H1 (cell line): ENCODE measurements around the gene GRK5. TPM values are rescaled to one million over a fixed set of nuclear protein-coding genes. Genes with fewer than 3 reads are reported as not detected.

Experiments
- CTCF ChIA-PET: fragments of 300-600 bp; sonication (Branson Sonifier 250); formaldehyde crosslinking; loops from one replicate; lab custom pipeline; 2021; ENCODE audit not compliant: partially characterized antibody; lab: Charles Lee
- POLR2A ChIA-PET: fragments of 300-600 bp; sonication (Branson Sonifier 250); formaldehyde crosslinking; loops from one replicate; lab custom pipeline; 2021; ENCODE audit warnings: inconsistent platforms; ENCODE audit not compliant: partially characterized antibody; lab: Charles Lee
- DNase-seq, 2 experiments: peaks; one replicate each; pipeline versions ENCODE4 v3.0.0 to v3.0.0-alpha.2; 2010 to 2022; ENCODE audit warnings: low spot score in 2 of 2, low read depth in 1 of 2, mixed read lengths in 1 of 2
- FAIRE-seq: peaks from 2 replicates; lab custom pipeline; 2011; peaks lifted over from hg19 to GRCh38; lab: Jason Lieb, UNC
- H2AFZ ChIP-seq: 2 replicates; pipeline ENCODE4 v1.8.1; 2012; ENCODE audit warnings: low read length, inconsistent platforms
- H2AK5ac ChIP-seq: 2 replicates; pipeline ENCODE4 v1.6.1; 2013; ENCODE audit warnings: low read depth, low read length
- H2BK120ac ChIP-seq: replicated peaks from 2 replicates; pipeline ENCODE3; 2013; ENCODE audit warnings: low read depth, low read length, inconsistent platforms
- H2BK12ac ChIP-seq: 2 replicates; pipeline ENCODE4 v1.6.1; 2013; ENCODE audit warnings: low read depth, low read length
- H2BK15ac ChIP-seq: 2 replicates; pipeline ENCODE4 v1.6.1; 2013; ENCODE audit warnings: low read length
- H2BK20ac ChIP-seq: 2 replicates; pipeline ENCODE4 v1.6.1; 2013; ENCODE audit warnings: low read length
- H2BK5ac ChIP-seq: 2 replicates; pipeline ENCODE4 v1.6.1; 2013; ENCODE audit warnings: low read depth, low read length
- H3K14ac ChIP-seq: 2 replicates; pipeline ENCODE4 v1.6.1; 2013; ENCODE audit warnings: inconsistent platforms; ENCODE audit not compliant: insufficient read length
- H3K18ac ChIP-seq: 2 replicates; pipeline ENCODE4 v1.6.1; 2013; ENCODE audit warnings: low read length; ENCODE audit errors: extremely low read depth
- H3K23ac ChIP-seq: 2 replicates; pipeline ENCODE4 v1.6.1; 2013; ENCODE audit warnings: inconsistent platforms; ENCODE audit not compliant: insufficient read length
- H3K23me2 ChIP-seq: 2 replicates; pipeline ENCODE4 v1.6.1; 2013; ENCODE audit warnings: low read depth, low read length
- H3K27ac ChIP-seq: 2 replicates; pipeline ENCODE4 v1.6.1; 2011; ENCODE audit warnings: low read depth, low read length, inconsistent platforms
- H3K27me3 ChIP-seq, 4 experiments: replicated peaks in 1 of 4; 1 replicate in 1 of 4; 2 replicates in 3 of 4; pipeline versions ENCODE4 v1.6.1 to v1.8.1; 2011 to 2013; ENCODE audit warnings: low read length in 3 of 4, mild to moderate bottlenecking in 3 of 4, inconsistent platforms in 2 of 4, mixed read lengths in 2 of 4, moderate library complexity in 1 of 4; ENCODE audit not compliant: control insufficient read depth in 3 of 4, insufficient read depth in 3 of 4; ENCODE audit errors: extremely low read depth in 1 of 4
- H3K36me3 ChIP-seq, 4 experiments: 2 replicates each; pipeline versions ENCODE4 v1.6.1 to v1.8.1; 2011 to 2013; ENCODE audit warnings: mild to moderate bottlenecking in 4 of 4, low read length in 3 of 4, moderate library complexity in 2 of 4, control low read depth in 1 of 4, inconsistent platforms in 1 of 4; ENCODE audit not compliant: insufficient read depth in 4 of 4, control insufficient read depth in 2 of 4
- H3K4ac ChIP-seq: replicated peaks from 2 replicates; pipeline ENCODE3; 2013; ENCODE audit warnings: low read length, low read depth, mixed read lengths, inconsistent platforms; ENCODE audit not compliant: insufficient read length
- H3K4me1 ChIP-seq, 4 experiments: replicated peaks in 1 of 4; 1 replicate in 1 of 4; 2 replicates in 3 of 4; pipeline versions ENCODE4 v1.6.1 to v1.8.1; 2011 to 2013; ENCODE audit warnings: low read length in 3 of 4, inconsistent platforms in 2 of 4, mixed read lengths in 1 of 4; ENCODE audit not compliant: insufficient read depth in 4 of 4, control insufficient read depth in 3 of 4
- H3K4me2 ChIP-seq, 2 experiments: 2 replicates each; pipeline versions ENCODE4 v1.6.1 to v1.8.1; 2011 to 2013; ENCODE audit warnings: low read depth in 2 of 2, low read length in 2 of 2, control low read depth in 1 of 2, inconsistent platforms in 1 of 2, mild to moderate bottlenecking in 1 of 2; ENCODE audit not compliant: insufficient read depth in 1 of 2
- H3K4me3 ChIP-seq, 4 experiments: fragments of 200-600, 300-600 bp in 1 of 4; sonication (generic), shearing (Covaris generic), sonication (Bioruptor Twin) in 1 of 4; 2 replicates each; pipeline versions ENCODE4 v1.5.1 to v1.8.1; 2011 to 2016; ENCODE audit warnings: low read length in 4 of 4, low read depth in 3 of 4, control low read depth in 2 of 4, inconsistent platforms in 2 of 4, mild to moderate bottlenecking in 2 of 4, mixed read lengths in 1 of 4, moderate library complexity in 1 of 4; ENCODE audit not compliant: insufficient read depth in 2 of 4; ENCODE audit errors: extremely low read depth in 1 of 4
- H3K56ac ChIP-seq: replicated peaks from 2 replicates; pipeline ENCODE3; 2013; ENCODE audit warnings: low read depth, mild to moderate bottlenecking, mixed read lengths, low read length, inconsistent platforms; ENCODE audit not compliant: insufficient read length
- H3K79me1 ChIP-seq: 2 replicates; pipeline ENCODE4 v1.6.1; 2013; ENCODE audit warnings: low read depth, low read length, control low read depth
- H3K79me2 ChIP-seq, 2 experiments: 2 replicates each; pipeline versions ENCODE4 v1.6.1 to v1.8.1; 2012 to 2013; ENCODE audit warnings: low read length in 2 of 2, mild to moderate bottlenecking in 2 of 2, inconsistent platforms in 1 of 2; ENCODE audit not compliant: insufficient read depth in 2 of 2, control insufficient read depth in 1 of 2
- H3K9ac ChIP-seq, 4 experiments: replicated peaks in 1 of 4; 1 replicate in 1 of 4; 2 replicates in 3 of 4; pipeline versions ENCODE4 v1.6.1 to v1.8.1; 2011 to 2013; ENCODE audit warnings: low read depth in 3 of 4, low read length in 3 of 4, control low read depth in 2 of 4, mild to moderate bottlenecking in 2 of 4, moderate library complexity in 2 of 4, inconsistent platforms in 1 of 4; ENCODE audit errors: extremely low read depth in 1 of 4
- H3K9me3 ChIP-seq, 2 experiments: 2 replicates each; pipeline versions ENCODE4 v1.6.1 to v1.8.1; 2012 to 2013; ENCODE audit warnings: mild to moderate bottlenecking in 2 of 2, moderate library complexity in 2 of 2, control low read depth in 1 of 2, inconsistent platforms in 1 of 2, low read depth in 1 of 2, low read length in 1 of 2, mixed read lengths in 1 of 2; ENCODE audit not compliant: insufficient read depth in 2 of 2
- H4K20me1 ChIP-seq, 2 experiments: replicated peaks in 1 of 2; 2 replicates each; pipeline versions ENCODE3 to v1.8.1; 2011 to 2013; ENCODE audit warnings: inconsistent platforms in 2 of 2, low read length in 2 of 2, mild to moderate bottlenecking in 1 of 2; ENCODE audit not compliant: insufficient read depth in 2 of 2, control insufficient read depth in 1 of 2
- H4K5ac ChIP-seq: 2 replicates; pipeline ENCODE4 v1.6.1; 2013; ENCODE audit warnings: low read length, low read depth, mixed read lengths, inconsistent platforms; ENCODE audit not compliant: insufficient read length
- H4K8ac ChIP-seq: 2 replicates; pipeline ENCODE4 v1.8.0; 2013; ENCODE audit warnings: mild to moderate bottlenecking, moderate library complexity, low read length, inconsistent platforms; ENCODE audit not compliant: insufficient read depth; ENCODE audit errors: extremely low read depth
- H4K91ac ChIP-seq: replicated peaks from 2 replicates; pipeline ENCODE3; 2013; ENCODE audit warnings: low read length, mixed read lengths, inconsistent platforms; ENCODE audit not compliant: insufficient read length
- EZH2 ChIP-seq: fragments of 200-600 bp; sonication (generic); IDR thresholded peaks from 2 replicates; pipeline ENCODE4 v1.7.1; 2012; ENCODE audit warnings: low read depth, mild to moderate bottlenecking, moderate library complexity, low read length, inconsistent platforms; ENCODE audit not compliant: severe bottlenecking
- FOSL1 ChIP-seq: IDR thresholded peaks from 2 replicates; pipeline ENCODE4 v1.6.1; 2011; ENCODE audit warnings: mild to moderate bottlenecking, low read depth, low read length, moderate library complexity; ENCODE audit not compliant: insufficient read depth
- KDM1A ChIP-seq: fragments of 200-600, 300-600 bp; sonication (generic); IDR thresholded peaks from 2 replicates; pipeline ENCODE4 v1.7.1; 2016; ENCODE audit warnings: mild to moderate bottlenecking, low read length, borderline replicate concordance
- KDM5A ChIP-seq: fragments of 200-600 bp; IDR thresholded peaks from 2 replicates; pipeline ENCODE4 v1.7.1; 2012; ENCODE audit warnings: mild to moderate bottlenecking, low read length, inconsistent platforms, mixed read lengths
- RXRA ChIP-seq: IDR thresholded peaks from 2 replicates; pipeline ENCODE4 v1.6.1; 2011; ENCODE audit warnings: low read depth, mild to moderate bottlenecking, low read length, moderate library complexity; ENCODE audit not compliant: insufficient read depth
- SIX5 ChIP-seq: IDR thresholded peaks from 2 replicates; pipeline ENCODE4 v1.6.1; 2011; ENCODE audit warnings: mild to moderate bottlenecking, low read depth, low read length
- SUZ12 ChIP-seq: fragments of 200-600 bp; sonication (generic); IDR thresholded peaks from 2 replicates; pipeline ENCODE4 v1.6.1; 2012; ENCODE audit warnings: mild to moderate bottlenecking, inconsistent platforms, low read length, moderate library complexity, mixed read lengths
- WGBS, 2 experiments: shearing (Covaris generic) in 1 of 2; methylation state at CpG; one replicate each; pipeline versions ENCODE4 v1.1.6 to v1.1.7; 2013 to 2015; ENCODE audit warnings: low lambda C conversion rate in 2 of 2, mixed read lengths in 2 of 2, inconsistent platforms in 1 of 2, low coverage in 1 of 2, missing lambda C conversion rate in 1 of 2; ENCODE audit not compliant: insufficient replicate concordance in 2 of 2, insufficient coverage in 1 of 2, insufficient read length in 1 of 2; ENCODE audit errors: extremely low coverage in 1 of 2, missing lambda C conversion rate in 1 of 2; 5-methylcytosine and 5-hydroxymethylcytosine counted together
- polyA plus RNA-seq, 7 experiments: library from polyadenylated mRNA; depleted of rRNA in 3 of 7; stranded (reverse) in 5 of 7; unstranded in 2 of 7; fragments of >200 nt in 5 of 7; fragments of 200-250 nt in 2 of 7; gene quantifications; 1 replicate in 5 of 7; 2 replicates in 1 of 7; 4 replicates in 1 of 7; pipeline versions ENCODE4 v1.2.1 to v1.2.3, GENCODE V29; 2011 to 2013; ENCODE audit warnings: missing spikeins in 2 of 7, mixed read lengths in 2 of 7
- total RNA-seq: library from RNA; stranded (reverse); fragmentation: NEBNext Ultra II Directional; extraction: Animal tissue kit (Norgen Biotek cat#: 25700); gene quantifications from 2 replicates; pipeline ENCODE4 v1.2.1, GENCODE V29; 2021

The GRK5 gene
- total and polyA plus RNA-seq, 2 of the 8 experiments (the other 6 are each of a cell fraction or from before 2014, with no cell fraction given) = 0.54 to 2.5 TPM

- Histone ChIP-seq H3K9me3 (no peaks in the 10 kb centered on the region), H3K27ac (no peak overlapping the region), H3K4me3 (no peak overlapping the region), H4K91ac (no peak overlapping the region), H3K9ac (no peak overlapping the region), H4K8ac (no peak overlapping the region), H2BK5ac (no peak overlapping the region), H4K5ac (no peak overlapping the region), H2BK120ac (no peak overlapping the region), H3K36me3 (no peaks in the 10 kb centered on the region), H4K20me1 (no peaks in the 10 kb centered on the region), H3K18ac (no peak overlapping the region), H3K56ac (no peak overlapping the region), H3K23me2 (no peaks in the 10 kb centered on the region), H2BK20ac (no peak overlapping the region), H3K23ac (no peak overlapping the region), H3K4me2 (no peak overlapping the region), H2BK15ac (no peak overlapping the region), H3K4me1 (peaks cover 0 to 5% (median 0%) of the 10 kb centered on the region in 4 experiments; a peak in 2 of 7 replicates), H2AFZ (no peak overlapping the region), H3K79me1 (no peaks in the 10 kb centered on the region), H3K4ac (no peak overlapping the region), H3K14ac (no peak overlapping the region), H3K27me3 (peaks cover 0 to 3% (median 0%) of the 10 kb centered on the region in 4 experiments; a peak in 4 of 7 replicates), H3K79me2 (no peaks in the 10 kb centered on the region), H2BK12ac (no peak overlapping the region), H2AK5ac (no peak overlapping the region)
- DNase-seq = no peak
- no peak for FAIRE-seq
- CTCF ChIA-PET = interaction anchor here (1.0 to 1.1 kb wide), 2 partner anchors 14 to 34 kb away, joined by 3 to 4 read pairs; no protein-coding TSS in a partner anchor
- TF ChIP-seq KDM5A = no peak
- TF ChIP-seq EZH2 = no peak
- TF ChIP-seq SUZ12 = no peak
- no peak for TF ChIP-seq KDM1A
- TF ChIP-seq RXRA = no peak
- TF ChIP-seq SIX5 = no peak
- no peak for TF ChIP-seq FOSL1
- POLR2A ChIA-PET = no interaction called here
- WGBS, 2 experiments = 89% methylated on average over 23 of the region's 23 CpGs; no CpG with 5 or more reads in 1 of the 2 experiments
Observed at GRCh38 chr10:119455609-119456434, 248.5 kb downstream of the GRK5 start.
